GM18526 (cell line): ENCODE results near the gene GLI1.
A peak's percentile ranks its signal among the peaks of the same experiment; 100 is the strongest.

Experiments
- POLR2A ChIP-seq: IDR thresholded peaks from 3 replicates; pipeline ENCODE4 v1.6.1; 2011; ENCODE audit not compliant: insufficient read length; ENCODE audit errors: extremely low read depth

GLI1 gene

GRCh38 chr12:57454566-57455373 is 4.8 kb upstream of the GLI1 start, which contains the start of gene INHBE:
INHBE (plus strand) TSS chr12:57455307; CDS start chr12:57455537, 230 bp downstream.
- no peak for TF ChIP-seq POLR2A

DNA sequence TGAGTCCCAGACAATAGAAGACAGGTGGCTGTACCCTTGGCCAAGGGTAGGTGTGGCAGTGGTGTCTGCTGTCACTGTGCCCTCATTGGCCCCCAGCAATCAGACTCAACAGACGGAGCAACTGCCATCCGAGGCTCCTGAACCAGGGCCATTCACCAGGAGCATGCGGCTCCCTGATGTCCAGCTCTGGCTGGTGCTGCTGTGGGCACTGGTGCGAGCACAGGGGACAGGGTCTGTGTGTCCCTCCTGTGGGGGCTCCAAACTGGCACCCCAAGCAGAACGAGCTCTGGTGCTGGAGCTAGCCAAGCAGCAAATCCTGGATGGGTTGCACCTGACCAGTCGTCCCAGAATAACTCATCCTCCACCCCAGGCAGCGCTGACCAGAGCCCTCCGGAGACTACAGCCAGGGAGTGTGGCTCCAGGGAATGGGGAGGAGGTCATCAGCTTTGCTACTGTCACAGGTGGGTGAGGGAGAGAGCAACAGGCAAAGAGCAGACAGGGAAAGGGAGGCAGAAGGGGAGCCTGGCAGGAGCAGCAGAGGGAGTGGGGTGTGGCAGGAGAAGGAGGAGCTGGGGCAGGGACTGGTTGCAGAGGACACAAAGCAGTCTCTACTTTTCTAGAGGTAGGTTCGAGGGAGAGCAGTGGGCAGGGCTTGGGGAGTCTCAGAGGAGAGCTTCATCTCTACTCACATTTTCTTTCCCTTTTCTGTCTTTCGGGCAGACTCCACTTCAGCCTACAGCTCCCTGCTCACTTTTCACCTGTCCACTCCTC is 4.0 kb upstream of the GLI1 start:
- no peak for TF ChIP-seq POLR2A

DNA sequence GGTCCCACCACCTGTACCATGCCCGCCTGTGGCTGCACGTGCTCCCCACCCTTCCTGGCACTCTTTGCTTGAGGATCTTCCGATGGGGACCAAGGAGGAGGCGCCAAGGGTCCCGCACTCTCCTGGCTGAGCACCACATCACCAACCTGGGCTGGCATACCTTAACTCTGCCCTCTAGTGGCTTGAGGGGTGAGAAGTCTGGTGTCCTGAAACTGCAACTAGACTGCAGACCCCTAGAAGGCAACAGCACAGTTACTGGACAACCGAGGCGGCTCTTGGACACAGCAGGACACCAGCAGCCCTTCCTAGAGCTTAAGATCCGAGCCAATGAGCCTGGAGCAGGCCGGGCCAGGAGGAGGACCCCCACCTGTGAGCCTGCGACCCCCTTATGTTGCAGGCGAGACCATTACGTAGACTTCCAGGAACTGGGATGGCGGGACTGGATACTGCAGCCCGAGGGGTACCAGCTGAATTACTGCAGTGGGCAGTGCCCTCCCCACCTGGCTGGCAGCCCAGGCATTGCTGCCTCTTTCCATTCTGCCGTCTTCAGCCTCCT is 3.4 kb upstream of the GLI1 start:
- TF ChIP-seq POLR2A, result peak; percentile 23

DNA sequence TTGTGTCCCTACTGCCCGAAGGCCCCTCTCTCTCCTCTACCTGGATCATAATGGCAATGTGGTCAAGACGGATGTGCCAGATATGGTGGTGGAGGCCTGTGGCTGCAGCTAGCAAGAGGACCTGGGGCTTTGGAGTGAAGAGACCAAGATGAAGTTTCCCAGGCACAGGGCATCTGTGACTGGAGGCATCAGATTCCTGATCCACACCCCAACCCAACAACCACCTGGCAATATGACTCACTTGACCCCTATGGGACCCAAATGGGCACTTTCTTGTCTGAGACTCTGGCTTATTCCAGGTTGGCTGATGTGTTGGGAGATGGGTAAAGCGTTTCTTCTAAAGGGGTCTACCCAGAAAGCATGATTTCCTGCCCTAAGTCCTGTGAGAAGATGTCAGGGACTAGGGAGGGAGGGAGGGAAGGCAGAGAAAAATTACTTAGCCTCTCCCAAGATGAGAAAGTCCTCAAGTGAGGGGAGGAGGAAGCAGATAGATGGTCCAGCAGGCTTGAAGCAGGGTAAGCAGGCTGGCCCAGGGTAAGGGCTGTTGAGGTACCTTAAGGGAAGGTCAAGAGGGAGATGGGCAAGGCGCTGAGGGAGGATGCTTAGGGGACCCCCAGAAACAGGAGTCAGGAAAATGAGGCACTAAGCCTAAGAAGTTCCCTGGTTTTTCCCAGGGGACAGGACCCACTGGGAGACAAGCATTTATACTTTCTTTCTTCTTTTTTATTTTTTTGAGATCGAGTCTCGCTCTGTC is 2.7 kb upstream of the GLI1 start:
- TF ChIP-seq POLR2A, result no peak

GRCh38 chr12:57458665-57459054 is 925 bp upstream of the GLI1 start:
- TF ChIP-seq POLR2A, result no peak

DNA sequence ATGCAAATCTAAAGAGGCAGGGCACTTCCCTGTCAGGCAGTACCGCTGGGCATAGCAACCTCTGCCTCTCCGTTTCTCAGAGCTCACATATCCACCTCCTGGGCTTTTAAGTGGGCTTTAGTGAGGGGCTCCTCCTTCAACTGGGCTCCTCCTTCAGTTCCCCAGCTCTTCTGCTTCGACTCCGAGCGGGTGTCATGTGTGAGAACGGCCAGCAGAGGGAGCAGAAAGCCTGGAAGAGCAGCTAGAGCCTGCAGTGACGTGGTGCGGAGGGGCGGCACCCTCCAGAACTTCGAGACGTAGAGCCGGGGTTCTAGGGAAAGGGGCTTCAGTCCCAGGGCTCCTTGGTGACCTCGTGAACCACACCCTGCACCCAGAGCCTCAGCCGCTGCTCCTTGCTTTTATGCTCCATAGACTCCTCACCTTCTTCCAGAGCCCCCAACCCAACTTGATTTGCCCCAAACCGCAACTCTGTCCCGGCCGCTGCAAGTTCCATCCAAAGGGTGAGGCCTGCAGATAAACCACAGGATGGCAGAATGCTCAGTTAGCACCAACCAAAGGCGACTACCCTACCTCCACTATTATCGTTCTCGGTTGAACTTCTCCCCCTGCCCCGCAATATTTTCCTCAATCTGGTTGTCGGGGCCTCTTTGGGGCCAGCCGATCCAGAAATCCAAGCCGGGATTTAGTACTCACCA is 383 bp upstream of the GLI1 start:
- peak; percentile 49 for TF ChIP-seq POLR2A

- TF ChIP-seq POLR2A, result no peak
Measured at GRCh38 chr12:57460468-57460784, 841 bp downstream of the GLI1 start.

GRCh38 chr12:57460841-57461275 is 1.3 kb downstream of the GLI1 start:
- TF ChIP-seq POLR2A, result no peak

DNA sequence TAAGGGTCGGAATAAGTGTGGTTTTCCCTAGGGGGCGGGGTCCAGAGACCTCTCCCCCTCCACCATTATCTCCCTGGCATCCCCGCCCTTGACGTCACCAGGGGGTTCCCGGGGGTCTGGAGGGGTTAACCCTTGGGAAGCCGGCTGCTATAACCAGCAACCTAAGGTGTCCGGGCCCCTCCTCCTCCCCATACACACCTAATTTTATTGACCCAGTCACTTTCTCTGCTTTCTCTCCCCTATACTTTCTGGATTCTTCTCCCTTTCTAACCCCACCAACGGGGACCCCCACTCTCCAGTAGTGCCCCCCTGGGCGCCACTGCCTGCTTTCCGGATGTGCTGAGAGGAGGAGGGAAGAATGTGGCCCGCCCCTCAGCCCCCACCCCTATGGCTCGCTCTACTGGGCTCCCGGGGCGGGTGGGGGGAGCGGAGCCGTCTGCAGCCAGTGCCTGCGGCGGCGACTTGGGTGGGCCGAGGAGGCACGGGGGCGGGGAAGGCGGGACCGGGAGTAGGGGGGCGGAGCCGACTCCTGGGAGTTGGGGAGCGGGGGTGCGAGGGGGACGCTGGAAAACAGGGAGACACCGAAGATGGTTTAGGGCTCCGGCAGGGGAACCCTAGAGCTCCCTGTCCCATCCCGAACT is 1.8 kb downstream of the GLI1 start:
- no peak for TF ChIP-seq POLR2A

DNA sequence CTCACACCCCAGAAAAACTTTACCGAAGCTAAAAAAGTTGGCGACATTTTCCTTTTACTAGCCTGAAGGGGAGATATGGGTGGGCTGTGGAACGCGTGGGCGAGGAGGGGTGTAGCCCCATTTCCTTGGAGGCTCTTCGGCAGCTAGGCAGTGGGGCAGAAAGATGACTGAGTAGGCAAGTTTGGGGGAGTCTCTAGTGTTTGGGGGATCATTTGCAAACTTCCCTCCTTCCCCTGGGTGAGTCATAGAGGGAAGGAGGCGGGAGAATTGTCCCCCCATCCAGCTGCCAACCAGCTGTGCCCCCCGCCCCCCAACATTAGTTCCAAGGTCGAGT is 2.3 kb downstream of the GLI1 start:
- TF ChIP-seq POLR2A, result no peak

DNA sequence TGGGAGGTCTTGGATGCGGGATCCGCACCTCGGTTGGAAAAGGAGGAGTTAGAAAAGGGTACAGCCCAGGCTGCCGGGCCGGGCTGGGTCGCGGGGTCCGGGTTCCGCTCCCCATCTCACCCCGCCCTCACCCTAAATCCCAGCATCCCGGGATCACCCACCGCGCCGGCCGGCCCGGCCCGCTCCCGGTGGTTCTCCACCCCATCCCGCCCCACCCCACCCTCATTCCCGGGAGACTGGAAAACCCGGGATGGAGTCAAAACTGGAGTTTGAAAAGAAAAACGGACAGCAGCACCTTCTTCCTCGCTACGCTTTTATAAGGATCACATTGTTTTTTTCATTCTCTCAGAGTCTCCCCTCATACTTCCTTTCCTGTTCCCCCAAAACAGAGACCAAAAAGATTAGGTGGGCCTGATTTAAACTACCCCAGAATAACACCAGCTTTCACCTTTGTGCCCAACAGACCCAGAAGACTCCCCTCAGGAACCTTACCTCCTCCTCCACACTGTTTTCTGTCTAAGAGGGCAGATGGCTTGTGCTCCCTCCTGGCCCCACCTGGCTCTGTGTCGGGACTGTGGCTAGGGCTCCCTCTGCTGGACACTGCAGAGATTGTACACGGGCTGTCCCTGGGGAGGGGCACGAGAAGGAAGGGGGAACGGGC is 2.8 kb downstream of the GLI1 start:
- peak; percentile 38 for TF ChIP-seq POLR2A

DNA sequence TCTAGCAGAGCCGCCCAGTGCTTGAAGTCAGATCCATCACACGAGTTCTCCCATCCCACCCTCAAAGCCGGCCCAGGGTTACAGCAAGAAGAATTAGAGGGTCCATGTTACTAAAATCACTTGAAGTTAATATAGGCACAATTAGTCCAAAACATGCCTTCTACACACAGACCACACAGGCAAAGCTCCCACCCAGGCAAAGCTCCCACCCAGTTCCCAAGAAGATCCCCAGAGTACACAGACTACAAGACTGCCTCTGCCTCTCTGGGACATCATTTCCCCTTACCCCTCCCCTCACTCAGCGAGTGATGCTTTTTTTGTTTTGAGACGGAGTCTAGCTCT is 3.3 kb downstream of the GLI1 start:
- no peak for TF ChIP-seq POLR2A

GRCh38 chr12:57464569-57464968 is 5.0 kb downstream of the GLI1 start:
- no peak for TF ChIP-seq POLR2A
